ENCODE data around the gene AAK1. TPM values are rescaled to one million over a fixed set of nuclear protein-coding genes. Genes with fewer than 3 reads are reported as not detected.

Gene AAK1
- polyA plus RNA-seq, 1 of the 3 experiments (the other 2 are of a cell fraction), result 13.4 TPM

DNA sequence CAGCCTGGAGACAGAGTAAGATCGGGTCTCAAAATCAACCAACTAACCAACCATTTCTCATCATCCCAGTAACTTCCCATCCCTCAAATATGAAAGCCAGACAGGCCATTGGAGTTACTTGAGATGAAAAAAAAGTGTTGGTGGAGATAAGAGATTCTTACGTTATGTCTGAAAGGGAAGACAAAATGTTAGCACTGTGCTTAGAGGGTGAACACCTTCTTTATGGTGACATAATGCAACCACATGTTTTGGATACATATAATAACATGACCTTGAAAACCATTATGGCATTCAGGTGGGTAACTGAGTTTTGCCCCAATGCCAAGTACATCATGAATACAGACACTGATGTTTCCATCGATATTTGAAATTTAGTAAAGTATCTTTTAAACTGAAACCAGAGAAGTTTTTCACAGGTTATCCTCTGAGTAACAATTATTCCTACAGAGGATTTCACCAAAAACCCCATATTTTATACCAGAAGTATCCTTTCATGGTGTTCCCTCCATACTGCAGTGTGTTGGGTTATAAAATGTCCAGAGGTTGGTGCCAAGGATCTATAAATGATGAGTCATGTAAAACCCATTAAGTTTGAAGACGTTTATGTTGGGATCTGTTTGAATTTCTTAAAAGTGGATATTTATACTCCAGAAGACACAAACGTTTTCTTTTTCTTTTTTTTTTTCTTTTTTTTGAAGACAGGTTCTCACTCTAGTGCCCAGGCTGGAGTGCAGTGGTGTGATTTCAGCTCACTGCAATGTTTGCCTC, 45.5 kb downstream of the AAK1 start (continued):
- TF ChIP-seq ELF1 (IDR thresholded peaks at IDR 0.05), result no peak
- TF ChIP-seq RAD21 (IDR thresholded peaks at IDR 0.05; ENCODE audit: low read length), result no peak
- no peak for TF ChIP-seq RCOR1 (IDR thresholded peaks at IDR 0.05; ENCODE audit: low read length)

DNA sequence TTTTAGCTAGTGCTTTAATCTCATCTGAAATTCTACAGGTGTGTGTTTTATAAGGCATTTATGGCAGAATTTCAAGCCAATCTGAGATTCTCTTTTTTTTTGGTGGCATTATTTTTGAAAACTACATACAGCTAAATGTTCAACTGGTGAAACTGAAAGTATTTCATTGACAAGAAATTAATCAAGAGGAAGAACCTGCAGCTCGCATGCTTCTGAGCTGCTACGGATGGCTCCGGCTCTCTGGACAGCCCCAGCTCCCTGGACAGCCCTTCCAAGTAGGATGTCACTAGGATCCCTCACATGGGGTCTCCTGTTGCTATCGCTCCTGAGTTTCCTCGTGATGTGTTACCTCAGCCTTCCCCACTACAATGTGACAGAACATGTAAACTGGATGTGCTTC, 46.4 kb downstream of the AAK1 start:
- peaks cover 28% of the 10 kb centered on the region for H4K20me1 ChIP-seq (ENCODE audit: insufficient read depth)

DNA sequence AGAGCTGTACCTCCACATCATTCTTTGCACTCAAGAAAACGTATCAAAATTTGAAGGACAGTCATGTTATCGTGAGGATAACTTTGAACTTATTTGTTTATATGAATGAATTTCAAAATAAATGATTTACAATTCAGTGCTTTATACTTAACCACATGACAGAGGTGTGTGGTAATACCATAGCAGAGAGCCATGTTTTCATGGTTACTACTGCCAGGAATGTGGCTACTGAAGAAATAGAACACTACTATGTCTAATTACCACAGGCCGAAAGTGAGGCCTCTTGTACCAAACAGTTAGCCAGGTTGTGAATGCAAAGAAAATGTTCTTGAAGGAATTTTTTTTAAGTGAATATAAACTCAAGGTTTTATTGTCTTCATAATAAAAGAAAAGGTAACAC, 49.2 kb downstream of the AAK1 start:
- CTCF ChIA-PET, result interaction anchor here (1.2 to 1.6 kb wide), 2 partner anchors 29 to 130 kb away, joined by 3 to 4 read pairs; no protein-coding TSS in a partner anchor
- H3K9ac ChIP-seq, result no peak overlapping the region

More for the DNA sequence above, 46.4 kb downstream of the AAK1 start:
- H3K27ac ChIP-seq (ENCODE audit: low read depth in 2 of 2, low read length in 1 of 2), result no peak overlapping the region
- ChIA-PET POLR2A (no interaction called here), CTCF (interaction anchor here (0.7 to 1.4 kb wide), 3 partner anchors 32 to 33 kb away, joined by 3 read pairs; no protein-coding TSS in a partner anchor)
- no peaks in the 10 kb centered on the region for H3K27me3 ChIP-seq (ENCODE audit: insufficient read depth)
- no peak for TF ChIP-seq TCF12 (IDR thresholded peaks at IDR 0.05)
- no peak for TF ChIP-seq SMC3 (IDR thresholded peaks at IDR 0.05; ENCODE audit: low read depth, low read length)
- TF ChIP-seq, protein P1, sequence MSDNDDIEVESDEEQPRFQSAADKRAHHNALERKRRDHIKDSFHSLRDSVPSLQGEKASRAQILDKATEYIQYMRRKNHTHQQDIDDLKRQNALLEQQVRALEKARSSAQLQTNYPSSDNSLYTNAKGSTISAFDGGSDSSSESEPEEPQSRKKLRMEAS (IDR thresholded peaks at IDR 0.05; ENCODE audit: low read depth), result no peak
- no peak for TF ChIP-seq FOSL2 (IDR thresholded peaks at IDR 0.05; ENCODE audit: borderline replicate concordance, low read depth)
- TF ChIP-seq POLR2AphosphoS5 (IDR thresholded peaks at IDR 0.05; ENCODE audit: low read depth, low read length), result no peak
- no peak for TF ChIP-seq RFX5 (IDR thresholded peaks at IDR 0.05; ENCODE audit: low read length)
- 97% methylated on average over 5 of the region's 5 CpGs for WGBS (ENCODE audit: low lambda C conversion rate)
- H3K79me2 ChIP-seq (ENCODE audit: insufficient read depth), result peaks cover 83% of the 10 kb centered on the region
- H3K4me1 ChIP-seq (ENCODE audit: control insufficient read depth in 1 of 2, insufficient read depth in 2 of 2, low read depth in 1 of 2, low read length in 1 of 2), result peaks cover 2 to 4% of the 10 kb centered on the region in 2 experiments; a peak in 2 of 4 replicates
- H3F3A ChIP-seq (replicated peaks; ENCODE audit: insufficient read depth), result peaks cover 9% of the 10 kb centered on the region
- DNase-seq, result no peak
- no peaks in the 10 kb centered on the region for H3K9me2 ChIP-seq
- no peak overlapping the region for H3K4me2 ChIP-seq
- H3K9ac ChIP-seq, result no peak overlapping the region
- no peaks in the 10 kb centered on the region for H3K9me3 ChIP-seq
- H2AFZ ChIP-seq (ENCODE audit: low read depth), result no peak overlapping the region
- peaks cover 0 to 7% of the 10 kb centered on the region in 2 experiments for H3K36me3 ChIP-seq (replicated peaks in 1 of 2; ENCODE audit: control insufficient read depth in 1 of 2, insufficient read depth in 2 of 2, low read length in 1 of 2)
- no peak overlapping the region for H3K4me3 ChIP-seq (ENCODE audit: low read depth in 2 of 2, low read length in 1 of 2)

More for the DNA sequence above, 49.2 kb downstream of the AAK1 start:
- peaks cover 0 to 10% of the 10 kb centered on the region in 2 experiments; a peak in 2 of 4 replicates for H3K4me1 ChIP-seq (ENCODE audit: control insufficient read depth in 1 of 2, insufficient read depth in 2 of 2, low read depth in 1 of 2, low read length in 1 of 2)
- H2AFZ ChIP-seq (ENCODE audit: low read depth), result no peak overlapping the region
- no peaks in the 10 kb centered on the region for H3K27me3 ChIP-seq (ENCODE audit: insufficient read depth)
- DNase-seq, result no peak
- POLR2A ChIA-PET, result interaction anchor here (0.6 kb wide), 1 partner anchor 27 kb away, joined by 3 read pairs; no protein-coding TSS in a partner anchor
- no peaks in the 10 kb centered on the region for H3K9me2 ChIP-seq
- no peak overlapping the region for H3K4me2 ChIP-seq
- no peak overlapping the region for H3K27ac ChIP-seq (ENCODE audit: low read depth in 2 of 2, low read length in 1 of 2)
- H3F3A ChIP-seq (replicated peaks; ENCODE audit: insufficient read depth), result no peaks in the 10 kb centered on the region
- peaks cover 21% of the 10 kb centered on the region; the same call in 1 of the 2 replicates for H4K20me1 ChIP-seq (ENCODE audit: insufficient read depth)
- no peak overlapping the region for H3K4me3 ChIP-seq (ENCODE audit: low read depth in 2 of 2, low read length in 1 of 2)
- H3K36me3 ChIP-seq (replicated peaks in 1 of 2; ENCODE audit: control insufficient read depth in 1 of 2, insufficient read depth in 2 of 2, low read length in 1 of 2), result no peaks in the 10 kb centered on the region
- TF ChIP-seq EP300 (IDR thresholded peaks at IDR 0.05; ENCODE audit: borderline replicate concordance in 1 of 2, low read depth in 1 of 2, low read length in 1 of 2) (no peak), SMC3 (IDR thresholded peaks at IDR 0.05; ENCODE audit: low read depth, low read length) (no peak), RAD21 (IDR thresholded peaks at IDR 0.05; ENCODE audit: low read length) (no peak), EZH2phosphoT487 (IDR thresholded peaks at IDR 0.05; ENCODE audit: borderline replicate concordance, low read depth) (no peak), NRF1 (IDR thresholded peaks at IDR 0.05; ENCODE audit: low read depth, low read length) (no peak), FOSL2 (IDR thresholded peaks at IDR 0.05; ENCODE audit: borderline replicate concordance, low read depth) (no peak), FOXM1 (IDR thresholded peaks at IDR 0.05; ENCODE audit: low read depth) (no peak)
- TF ChIP-seq, protein P2, sequence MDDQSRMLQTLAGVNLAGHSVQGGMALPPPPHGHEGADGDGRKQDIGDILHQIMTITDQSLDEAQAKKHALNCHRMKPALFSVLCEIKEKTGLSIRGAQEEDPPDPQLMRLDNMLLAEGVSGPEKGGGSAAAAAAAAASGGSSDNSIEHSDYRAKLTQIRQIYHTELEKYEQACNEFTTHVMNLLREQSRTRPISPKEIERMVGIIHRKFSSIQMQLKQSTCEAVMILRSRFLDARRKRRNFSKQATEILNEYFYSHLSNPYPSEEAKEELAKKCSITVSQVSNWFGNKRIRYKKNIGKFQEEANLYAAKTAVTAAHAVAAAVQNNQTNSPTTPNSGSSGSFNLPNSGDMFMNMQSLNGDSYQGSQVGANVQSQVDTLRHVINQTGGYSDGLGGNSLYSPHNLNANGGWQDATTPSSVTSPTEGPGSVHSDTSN (IDR thresholded peaks at IDR 0.05), result no peak
- TF ChIP-seq, protein P1 (IDR thresholded peaks at IDR 0.05; ENCODE audit: low read depth), result no peak
- peaks cover 81% of the 10 kb centered on the region for H3K79me2 ChIP-seq (ENCODE audit: insufficient read depth)
- 94% methylated on average over 3 of the region's 3 CpGs for WGBS (ENCODE audit: low lambda C conversion rate)
- H3K9me3 ChIP-seq, result no peaks in the 10 kb centered on the region
